D721Med (cell line): Measurements from ENCODE around the gene KLF1.
"Not testable (repeated sequence)": the region's sequence is repeated elsewhere in the genome, so short reads cannot be mapped to it uniquely, and the experiment has no call there.

Source experiments
- DNase-seq: peaks from one replicate; pipeline ENCODE4 v3.0.0; 2011; ENCODE audit warnings: low spot score; ENCODE audit not compliant: insufficient read length
- FAIRE-seq: peaks from 2 replicates; lab custom pipeline; 2011; peaks lifted over from hg19 to GRCh38; lab: Jason Lieb, UNC
- CTCF ChIP-seq: IDR thresholded peaks from 2 replicates; pipeline ENCODE4 v1.5.1; 2012; ENCODE audit warnings: mild to moderate bottlenecking, control low read depth; ENCODE audit not compliant: insufficient read depth; ENCODE audit errors: missing control alignments

Gene KLF1

GRCh38 chr19:12864143-12864542 lies 22.9 kb downstream of the KLF1 start:
- no peak for TF ChIP-seq CTCF
- no peak for FAIRE-seq

GRCh38 chr19:12859546-12859945 lies 27.5 kb downstream of the KLF1 start:
- no peak for DNase-seq
- TF ChIP-seq CTCF: no peak
- no peak for FAIRE-seq

More at GRCh38 chr19:12864143-12864542, 22.9 kb downstream of the KLF1 start:
- no peak for DNase-seq

- TF ChIP-seq CTCF: no peak
These were observed 28.7 kb downstream of the KLF1 start for GRCh38 chr19:12858041-12858928.

GRCh38 chr19:12856653-12857052 lies 30.3 kb downstream of the KLF1 start:
- TF ChIP-seq CTCF: no peak
- no peak for FAIRE-seq
- no peak for DNase-seq

More at GRCh38 chr19:12858041-12858928, 28.7 kb downstream of the KLF1 start:
- FAIRE-seq: no peak
- no peak for DNase-seq

GRCh38 chr19:12847159-12848139 lies 39.6 kb downstream of the KLF1 start:
- DNase-seq: peak; percentile 73
- no peak for FAIRE-seq
- TF ChIP-seq CTCF: peak; percentile 96

GRCh38 chr19:12846613-12847012 lies 40.4 kb downstream of the KLF1 start:
- FAIRE-seq, DNase-seq: not testable (repeated sequence)

GRCh38 chr19:12843999-12844732 lies 42.8 kb downstream of the KLF1 start:
- no peak for TF ChIP-seq CTCF
- DNase-seq (no peak), FAIRE-seq (no peak)
